HG03521 (cell line): ENCODE measurements around the gene DCDC2.
"Not testable (repeated sequence)": the region's sequence is repeated elsewhere in the genome, so short reads cannot be mapped to it uniquely, and the experiment has no call there.

ENCODE experiments used
- ATAC-seq: cut with Tn5 transposase; IDR thresholded peaks from one replicate; pipeline ENCODE4 v1.9.1; 2021; ENCODE audit warnings: mild to moderate bottlenecking, moderate library complexity; ENCODE audit not compliant: unreplicated experiment

The DCDC2 gene

DNA sequence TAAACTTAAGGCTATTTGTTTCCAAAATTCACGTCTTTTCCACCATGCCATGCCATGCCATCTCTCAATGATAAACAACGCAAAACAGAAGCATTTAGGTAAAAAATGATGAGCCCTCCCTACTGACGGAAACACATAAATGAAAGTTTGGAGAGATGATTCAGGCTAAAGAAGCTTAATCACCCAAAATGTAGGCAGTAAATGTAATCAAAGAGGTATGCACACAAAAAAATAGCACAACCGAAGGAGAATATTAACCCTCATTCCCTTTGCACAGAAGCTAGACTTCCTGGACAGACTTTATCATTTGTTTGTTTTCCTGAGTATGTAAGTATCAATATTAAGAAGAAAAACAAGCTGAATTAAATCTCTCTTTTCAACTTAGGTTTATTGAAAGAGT is 28.8 kb downstream of the DCDC2 start:
- no peak for ATAC-seq

DNA sequence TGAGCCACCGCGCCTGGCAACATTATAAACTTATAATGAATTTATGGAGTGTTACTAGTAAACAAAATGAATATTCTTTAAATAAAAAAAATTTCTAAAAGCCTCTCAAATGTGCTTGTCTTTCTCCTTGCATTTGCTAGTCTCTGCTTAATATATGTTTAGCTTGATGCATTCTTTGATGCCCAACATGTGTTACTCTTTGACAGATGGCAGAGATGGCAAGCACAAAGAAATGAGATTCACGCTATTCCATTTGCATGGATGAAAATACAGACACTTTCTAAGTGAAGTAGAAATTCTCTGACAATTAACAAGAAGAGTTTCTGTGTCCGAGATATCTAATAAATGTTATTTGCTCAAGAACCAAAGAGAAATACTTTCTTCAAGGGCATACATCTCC is 30.1 kb downstream of the DCDC2 start:
- no peak for ATAC-seq

DNA sequence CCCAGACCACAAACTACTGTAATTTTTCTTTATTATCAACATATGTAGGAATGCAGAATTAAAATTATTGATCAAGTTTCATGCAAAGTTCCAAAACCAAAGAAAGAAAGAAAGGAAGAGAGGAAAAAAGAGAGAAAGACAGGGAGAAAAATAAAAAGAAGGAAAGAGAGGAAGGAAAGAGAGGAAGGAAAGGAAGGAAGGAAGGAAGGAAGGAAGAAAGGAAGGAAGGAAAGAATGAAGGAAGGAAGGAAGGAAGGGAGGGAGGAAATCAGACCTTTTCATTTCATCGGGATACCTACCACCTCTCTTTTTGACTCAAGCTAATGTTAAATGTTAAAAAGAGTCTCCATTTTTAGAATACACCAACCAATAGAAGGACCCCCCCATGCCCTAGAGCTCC is 31.9 kb downstream of the DCDC2 start:
- ATAC-seq: no peak

DNA sequence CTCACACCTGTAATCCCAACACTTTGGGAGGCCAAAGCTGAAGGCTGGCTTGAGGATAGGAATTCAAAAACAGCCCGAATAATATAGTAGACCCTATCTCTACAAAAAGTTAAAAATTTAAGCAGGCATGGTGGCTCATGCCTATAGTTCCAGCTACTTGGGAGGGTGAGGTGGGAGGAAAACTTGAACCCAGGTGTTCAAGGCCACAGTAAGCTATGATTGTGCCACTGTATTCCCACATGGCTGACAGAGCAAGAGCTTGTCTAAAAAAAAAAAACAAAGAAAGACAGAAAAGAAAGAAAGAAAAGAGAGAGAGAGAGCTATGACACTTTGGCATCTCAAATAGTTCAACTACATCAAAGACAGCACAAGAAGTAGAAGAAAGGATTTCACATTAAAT is 33.2 kb downstream of the DCDC2 start:
- no peak for ATAC-seq

DNA sequence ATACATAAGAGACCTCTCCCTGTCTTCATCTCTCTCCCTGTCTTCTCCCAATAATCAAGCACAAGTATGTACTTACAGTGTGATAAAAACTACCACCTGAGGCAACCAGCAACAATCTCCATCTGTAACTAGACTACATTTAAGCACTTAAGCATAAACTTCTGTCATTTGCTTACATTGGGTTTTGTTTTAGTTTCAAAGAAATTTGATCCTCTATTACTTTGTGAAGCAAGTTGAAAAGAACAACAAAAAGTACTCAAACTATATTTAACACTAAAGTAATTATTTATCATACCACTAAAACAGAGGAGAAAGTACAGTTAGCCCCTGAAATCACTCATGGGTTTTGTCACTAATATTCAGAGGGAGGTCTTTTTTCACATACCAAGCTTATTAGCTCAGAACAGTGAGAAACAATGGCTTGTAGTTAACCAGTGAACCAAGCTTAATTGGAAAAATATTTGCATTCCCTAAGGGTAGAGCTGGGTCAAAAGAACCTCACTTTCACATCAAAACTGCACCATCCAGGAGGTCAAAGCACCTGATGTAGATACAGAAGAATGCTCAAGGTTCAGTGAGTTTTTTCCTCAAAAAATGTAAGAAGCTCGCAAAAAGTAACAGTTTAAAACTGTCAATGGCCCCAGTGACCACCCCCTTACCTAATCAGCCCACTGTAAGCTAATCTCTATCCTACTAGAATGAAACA is 34.1 kb downstream of the DCDC2 start:
- no peak for ATAC-seq

DNA sequence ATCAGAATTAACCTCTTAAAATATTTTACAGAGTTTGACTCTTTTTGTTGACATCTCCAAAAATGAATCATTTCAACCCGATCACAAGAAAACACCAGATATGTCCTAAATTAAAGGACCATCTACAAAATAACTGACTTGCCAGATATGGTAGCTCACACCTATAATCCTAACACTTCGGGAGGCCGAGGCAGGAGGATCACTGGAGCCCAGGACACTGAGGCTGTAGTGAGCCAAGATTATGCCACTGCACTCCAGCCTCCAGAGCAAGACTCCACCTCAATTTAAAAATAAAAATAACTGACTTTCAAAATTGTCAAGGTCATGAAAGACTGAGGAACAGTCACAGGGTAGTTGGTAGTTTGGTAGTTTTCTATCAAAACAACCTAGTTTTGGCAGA is 34.9 kb downstream of the DCDC2 start:
- ATAC-seq: no peak

DNA sequence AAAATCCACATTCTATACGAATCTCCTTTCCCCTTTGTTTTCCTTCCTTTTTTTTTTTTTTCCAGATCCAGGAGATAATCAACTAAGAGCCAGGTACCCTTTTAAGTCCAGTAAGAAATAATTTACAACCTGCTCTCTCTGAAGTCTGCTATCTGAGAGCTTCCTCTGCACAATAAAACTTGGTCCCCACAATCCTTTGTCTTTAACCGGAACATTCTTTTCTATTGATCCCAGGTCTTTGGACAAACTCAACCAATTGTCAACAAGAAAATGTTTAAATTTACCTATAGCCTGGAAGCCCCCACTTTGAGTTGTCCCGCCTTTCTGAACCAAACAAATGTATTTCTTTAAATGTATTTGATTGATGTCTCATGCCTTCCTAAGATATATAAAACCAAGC is 35.4 kb downstream of the DCDC2 start:
- ATAC-seq: not testable (repeated sequence)

DNA sequence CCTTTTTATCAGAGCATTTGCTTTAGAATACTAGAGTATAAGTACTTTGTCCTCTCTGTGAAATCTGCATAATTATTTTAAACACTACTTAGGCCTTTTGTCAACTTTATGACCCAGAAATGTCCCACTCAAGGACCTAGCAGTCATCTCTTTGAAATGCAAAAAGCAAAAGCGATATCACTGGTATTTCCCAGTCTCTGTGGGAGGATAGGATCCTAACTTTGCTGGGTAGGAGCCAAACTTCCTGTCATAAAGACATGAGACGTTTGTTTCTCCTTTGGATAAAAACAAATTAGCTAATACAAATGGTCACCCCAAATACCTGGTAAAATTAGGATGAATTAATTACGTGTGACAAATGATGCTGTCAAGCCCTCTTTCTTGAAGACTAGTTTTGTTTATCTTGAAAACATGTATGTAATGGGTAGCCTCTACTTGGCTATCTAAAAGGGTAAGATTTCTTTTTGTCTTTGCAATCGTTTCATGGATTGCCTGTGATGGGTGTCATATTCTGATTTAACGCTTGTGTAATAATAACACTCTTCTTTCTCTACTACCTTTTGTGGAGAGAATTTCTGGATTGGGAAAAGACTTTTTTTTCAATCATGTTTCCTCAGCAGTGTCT is 36.2 kb downstream of the DCDC2 start:
- no peak for ATAC-seq

DNA sequence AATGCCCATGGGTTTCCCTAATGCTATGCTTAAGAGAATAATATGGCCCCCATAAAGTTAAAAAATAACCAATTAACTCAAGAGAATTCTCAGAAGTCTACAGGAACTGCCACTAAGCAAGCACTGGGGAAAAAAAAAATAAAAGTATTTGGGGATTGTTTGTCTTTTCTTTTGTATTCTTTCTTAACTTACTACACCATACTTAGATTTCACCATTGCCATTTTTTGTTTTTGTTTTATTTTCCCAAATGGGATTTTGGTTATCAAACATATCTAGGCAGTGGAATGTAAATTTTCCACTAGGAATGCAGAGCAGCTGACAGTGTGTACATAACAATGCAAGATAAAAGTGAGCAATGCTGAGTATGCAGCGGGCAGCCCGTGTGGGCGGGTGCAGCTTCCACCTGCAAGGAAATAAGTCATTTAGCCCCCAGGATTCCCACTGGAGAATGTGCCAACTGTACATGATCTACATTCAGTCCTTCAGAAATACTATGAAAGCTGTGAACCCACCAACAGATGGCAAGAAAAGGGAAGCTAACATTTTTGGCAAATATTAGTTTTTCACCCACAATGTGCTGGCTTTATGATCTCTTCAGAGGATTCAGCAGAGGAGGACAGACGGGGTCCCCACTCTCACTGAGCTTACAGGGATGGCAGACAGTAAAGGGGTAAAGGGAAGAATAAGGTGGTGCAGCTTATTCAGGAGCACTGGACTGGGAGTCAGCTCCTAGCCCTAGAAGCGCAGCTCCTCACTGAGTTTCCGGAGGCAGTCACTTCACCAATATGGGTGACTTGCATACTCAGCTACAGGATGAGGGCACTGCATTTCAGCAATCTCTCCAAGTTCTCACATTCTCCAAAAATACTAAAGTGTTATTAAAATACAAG is 44.4 kb downstream of the DCDC2 start:
- no peak for ATAC-seq

DNA sequence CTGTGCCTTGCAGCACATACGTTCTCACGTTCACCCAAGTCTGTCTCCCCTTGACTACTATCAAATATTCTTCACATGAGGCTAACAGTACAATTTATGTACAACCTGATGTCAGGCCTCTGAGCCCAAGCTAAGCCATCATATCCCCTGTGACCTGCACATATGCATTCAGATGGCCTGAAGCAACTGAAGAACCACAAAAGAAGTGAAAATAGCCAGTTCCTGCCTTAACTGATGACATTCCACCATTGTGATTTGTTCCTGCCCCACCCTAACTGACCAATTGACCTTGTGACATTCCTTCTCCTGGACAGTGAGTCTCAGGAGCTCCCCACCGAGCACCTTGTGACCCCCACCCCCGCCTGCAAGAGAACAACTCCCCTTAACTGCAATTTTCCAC is 46.1 kb downstream of the DCDC2 start:
- not testable (repeated sequence) for ATAC-seq

DNA sequence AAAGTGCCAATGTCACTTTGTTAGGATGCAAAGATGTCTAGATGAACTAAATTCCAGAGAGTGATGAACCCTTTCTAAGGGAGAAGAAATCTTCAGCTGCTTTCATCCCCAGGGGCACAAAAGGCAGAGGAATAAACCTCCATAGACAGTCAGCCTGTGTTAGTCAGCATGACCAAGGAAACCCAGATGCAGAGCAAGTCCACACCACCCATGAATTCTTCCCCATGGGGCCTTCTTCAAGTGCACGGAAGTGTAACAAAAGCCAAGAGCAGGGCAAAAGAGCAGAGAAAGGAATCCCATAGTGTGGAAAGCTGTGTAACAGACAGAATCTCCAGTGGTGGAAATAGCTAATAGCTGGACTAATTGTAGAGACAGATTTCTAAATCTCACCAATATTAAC is 50.0 kb downstream of the DCDC2 start:
- ATAC-seq: no peak

DNA sequence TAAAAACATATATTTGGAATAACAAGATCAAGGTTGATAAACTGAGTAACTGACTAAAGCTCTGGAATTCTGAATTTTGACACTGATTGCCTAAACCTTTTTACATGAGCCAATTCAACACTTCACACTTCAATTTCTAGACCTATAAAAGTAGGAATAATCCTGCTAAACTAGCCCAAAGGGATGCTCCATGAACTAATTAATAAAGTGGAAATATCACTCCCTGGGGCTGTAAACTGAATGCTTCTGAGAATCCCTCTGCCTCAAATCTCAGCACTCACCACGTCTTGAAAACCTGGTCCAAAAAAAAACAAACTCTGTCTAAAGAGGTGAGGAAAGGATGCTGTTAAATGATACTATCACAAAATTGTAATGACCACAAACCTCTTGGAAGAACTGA is 50.9 kb downstream of the DCDC2 start:
- no peak for ATAC-seq

DNA sequence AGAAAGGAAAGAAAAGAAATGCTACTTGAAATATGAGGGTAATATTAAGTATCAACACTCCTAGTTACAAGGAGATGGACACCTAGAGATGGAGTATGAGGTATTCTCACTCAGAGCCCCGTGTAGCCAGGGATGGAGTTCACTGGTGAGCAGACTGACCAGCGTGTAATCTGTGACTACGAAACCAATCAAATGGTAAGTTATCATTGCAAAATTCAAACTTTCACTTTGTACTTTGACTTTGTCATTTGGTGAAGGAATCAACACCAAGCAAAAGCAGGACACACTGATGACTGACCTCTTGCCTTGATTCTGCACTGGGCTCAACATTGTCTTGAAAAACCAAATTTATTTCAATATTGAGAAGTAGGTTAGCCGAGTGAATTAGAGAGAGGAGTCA is 51.8 kb downstream of the DCDC2 start:
- ATAC-seq: no peak

DNA sequence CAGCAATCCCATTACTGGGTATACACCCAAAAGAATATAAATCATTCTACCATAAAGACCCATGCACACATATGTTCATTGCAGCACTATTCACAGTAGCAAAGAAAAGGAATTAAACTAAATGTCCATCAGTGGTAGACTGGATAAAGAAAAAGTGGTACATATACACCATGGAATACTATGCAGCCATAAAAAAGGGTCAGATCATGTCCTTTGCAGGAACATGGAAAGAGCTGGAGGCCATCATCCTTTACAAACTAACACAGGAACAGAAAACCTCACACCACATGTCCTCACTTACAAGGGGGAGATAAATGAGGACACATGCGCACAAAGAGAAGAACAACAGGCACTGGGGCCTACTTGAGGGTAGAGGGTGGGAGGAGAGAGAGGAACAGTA is 60.9 kb downstream of the DCDC2 start:
- ATAC-seq: no peak

DNA sequence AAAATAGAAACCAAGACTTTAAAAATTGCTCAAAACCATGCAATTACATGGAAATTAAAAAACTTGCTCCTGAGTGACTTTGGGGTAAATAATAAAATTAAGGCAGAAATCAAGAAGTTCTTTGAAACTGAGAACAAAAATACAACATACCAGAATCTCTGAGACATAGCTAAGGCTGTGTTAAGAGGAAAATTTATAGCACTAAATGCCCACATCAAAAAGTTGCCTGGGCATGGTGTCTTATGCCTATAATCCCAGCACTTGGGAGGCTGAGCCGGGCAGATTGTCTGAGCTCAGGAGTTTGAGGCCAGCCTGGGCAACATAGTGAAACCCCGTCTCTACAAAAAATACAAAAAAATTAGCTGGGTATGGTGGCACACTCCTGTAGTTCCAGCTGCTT is 64.0 kb downstream of the DCDC2 start:
- not testable (repeated sequence) for ATAC-seq

DNA sequence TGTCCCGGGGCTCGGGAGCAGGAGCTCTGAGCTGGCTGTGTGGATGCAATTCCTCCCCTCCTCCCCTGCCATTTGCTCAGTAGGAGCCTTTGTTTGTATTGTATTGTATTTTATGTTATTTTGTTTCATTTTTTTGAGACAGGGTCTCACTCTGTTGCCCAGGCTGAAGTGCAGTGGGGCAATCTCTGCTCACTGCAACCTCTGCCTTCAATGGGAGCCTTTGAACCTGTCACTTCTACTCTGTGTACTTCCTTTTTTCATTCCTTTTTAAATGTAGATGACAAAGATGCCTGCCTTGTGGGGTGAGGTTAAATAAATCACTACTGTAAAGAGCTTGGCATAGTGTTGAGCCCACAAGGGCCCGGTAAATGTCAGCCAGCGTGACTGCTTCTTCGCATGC is 70.6 kb downstream of the DCDC2 start:
- no peak for ATAC-seq

DNA sequence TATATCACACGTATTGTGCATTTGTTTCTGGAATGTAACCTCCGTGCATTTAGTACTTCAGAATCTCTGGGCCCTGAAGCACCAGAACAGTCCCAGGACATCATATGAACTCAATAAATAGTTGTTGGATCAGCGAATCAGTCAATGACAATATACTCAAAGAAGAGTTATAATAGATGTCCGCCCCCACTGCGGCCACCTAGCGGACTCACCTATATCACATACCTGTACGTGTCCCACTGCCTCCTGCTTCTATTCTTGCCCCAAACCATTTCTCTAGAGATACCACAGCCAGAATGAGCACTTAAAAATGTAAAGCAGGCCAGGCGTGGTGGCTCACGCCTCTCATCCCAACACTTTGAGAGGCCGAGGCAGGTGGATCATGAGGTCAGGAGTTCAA is 73.9 kb downstream of the DCDC2 start:
- no peak for ATAC-seq

DNA sequence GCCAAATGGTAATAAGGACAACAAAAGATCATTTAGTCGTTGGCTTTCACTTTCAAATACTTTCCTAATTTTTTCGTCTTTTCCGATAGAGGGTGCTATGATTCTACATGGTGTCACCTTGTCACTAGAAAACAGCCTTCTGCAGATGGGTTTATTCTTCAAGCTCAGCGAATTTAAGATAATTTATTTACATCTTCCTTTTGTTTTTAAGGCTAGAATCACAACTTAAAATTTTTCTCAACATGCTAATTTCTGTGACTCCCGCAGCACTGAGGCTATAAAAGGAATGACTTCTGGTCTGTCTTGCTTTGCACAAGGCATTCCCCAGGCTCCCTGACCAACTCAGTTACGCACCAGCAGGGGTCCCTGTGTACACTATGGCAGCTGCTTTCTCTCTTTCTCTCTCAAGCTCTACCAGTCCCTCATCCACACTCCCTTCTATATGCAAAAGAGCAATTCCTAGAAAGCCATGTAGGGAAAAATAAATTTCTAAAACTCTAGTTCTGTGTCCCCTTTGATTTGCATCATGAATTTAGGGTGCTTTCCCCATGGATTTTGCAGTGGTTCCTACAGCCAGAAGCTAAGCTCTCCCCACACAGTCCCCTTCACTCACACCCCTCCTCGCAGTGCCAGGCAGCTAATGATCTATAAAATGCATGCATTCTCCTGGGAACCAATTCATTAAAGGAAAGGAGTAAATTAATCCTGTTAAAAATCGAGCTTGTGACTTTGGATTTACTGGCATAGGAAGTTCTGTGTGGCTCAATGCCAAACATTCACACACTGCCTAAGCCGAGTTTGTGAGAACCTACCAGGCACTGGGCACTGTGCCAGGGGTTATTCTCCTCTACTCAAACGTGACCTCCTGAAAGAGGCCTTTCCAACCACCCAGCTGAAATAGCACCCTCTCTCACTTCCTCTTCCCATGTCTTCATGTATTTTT is 74.5 kb downstream of the DCDC2 start:
- peak; percentile 70 for ATAC-seq

DNA sequence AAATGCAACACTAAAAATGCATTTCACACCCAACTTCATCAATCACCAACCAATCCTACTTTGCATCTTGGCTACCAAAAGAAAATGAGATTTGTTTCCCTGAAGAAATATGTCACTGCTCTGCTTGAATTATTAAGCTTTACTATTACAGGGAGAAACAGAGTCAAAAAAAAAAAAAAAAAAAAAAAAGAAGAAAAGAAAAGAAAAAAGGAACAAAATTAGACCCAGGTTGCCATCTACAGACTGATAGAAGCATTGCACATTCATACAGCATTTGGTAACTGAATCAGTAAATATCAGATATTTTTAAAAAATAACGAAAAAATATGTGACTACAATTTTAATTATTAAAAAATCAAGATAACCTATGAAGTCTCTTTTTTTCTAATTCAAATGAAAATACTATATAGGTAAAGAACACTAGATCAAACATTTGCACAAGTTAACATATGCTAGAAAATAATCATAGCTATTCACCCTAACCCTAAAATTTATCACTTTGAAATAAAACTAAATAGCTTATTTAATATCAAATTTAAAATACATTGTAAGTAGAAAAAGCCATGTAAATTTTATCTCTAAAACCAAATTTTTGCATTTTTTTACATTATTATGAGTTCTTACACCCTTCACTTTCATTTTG is 83.3 kb downstream of the DCDC2 start:
- no peak for ATAC-seq

DNA sequence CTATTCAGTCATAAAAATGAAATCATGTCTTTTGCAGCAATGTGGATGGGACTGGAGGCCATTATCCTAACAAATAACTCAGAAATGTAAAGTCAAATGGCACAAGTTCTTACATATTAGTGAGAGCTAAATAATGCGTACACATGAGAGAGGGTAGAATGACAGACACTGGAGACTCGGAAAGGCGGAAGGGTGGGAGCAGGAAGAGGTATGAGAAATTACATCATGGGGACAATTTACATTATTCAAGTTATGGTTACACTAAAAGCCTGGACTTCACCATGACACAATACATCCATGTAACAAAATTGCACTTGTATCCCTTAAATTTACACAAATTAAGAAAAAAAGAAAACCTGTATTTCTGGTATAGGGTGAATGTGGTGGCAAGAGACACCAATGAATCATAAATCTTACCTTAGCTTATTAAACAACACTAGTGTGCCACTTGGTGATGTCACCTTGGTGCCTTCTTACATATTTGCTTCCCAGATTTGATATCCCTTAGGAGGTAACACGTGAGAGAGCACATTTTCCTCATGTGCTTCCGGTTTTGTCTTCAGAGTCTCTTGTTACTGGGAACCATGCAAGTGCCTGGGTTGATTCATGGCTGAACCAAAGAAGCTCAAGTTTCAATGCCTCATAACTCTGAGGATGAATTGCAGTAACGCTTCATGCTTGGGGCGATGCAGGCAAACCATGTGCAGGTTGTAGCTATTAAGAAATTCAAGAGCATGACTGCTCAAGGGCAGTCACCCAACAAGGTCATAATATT is 84.6 kb downstream of the DCDC2 start:
- no peak for ATAC-seq
